Adipocyte (in vitro differentiated cells): ENCODE measurements around the gene SP6.
A peak's percentile ranks its signal among the peaks of the same experiment; 100 is the strongest.

Source experiments
- DNase-seq: peaks from one replicate; pipeline ENCODE4 v3.0.0-alpha.2; 2015; ENCODE audit warnings: low read depth
- H3K27me3 ChIP-seq: replicated peaks from 2 replicates; pipeline ENCODE4 v1.7.0; 2013; ENCODE audit warnings: mild to moderate bottlenecking, low read length, moderate library complexity; ENCODE audit not compliant: control insufficient read depth, insufficient read depth
- H3K36me3 ChIP-seq: 2 replicates; pipeline ENCODE4 v1.7.0; 2013; ENCODE audit warnings: low read length, mild to moderate bottlenecking, moderate library complexity; ENCODE audit not compliant: control insufficient read depth, insufficient read depth, severe bottlenecking
- H3K4me1 ChIP-seq: 2 replicates; pipeline ENCODE4 v1.7.0; 2013; ENCODE audit warnings: mild to moderate bottlenecking, low read length, moderate library complexity; ENCODE audit not compliant: control insufficient read depth, insufficient read depth
- H3K4me3 ChIP-seq: 2 replicates; pipeline ENCODE4 v1.7.0; 2013; ENCODE audit warnings: mild to moderate bottlenecking, low read length, moderate library complexity
- H3K9ac ChIP-seq: 2 replicates; pipeline ENCODE4 v1.7.0; 2013; ENCODE audit warnings: mild to moderate bottlenecking, low read length, moderate library complexity
- H3K9me3 ChIP-seq: 2 replicates; pipeline ENCODE4 v1.7.0; 2013; ENCODE audit warnings: mild to moderate bottlenecking, low read length, moderate library complexity; ENCODE audit not compliant: control insufficient read depth

Gene SP6

GRCh38 chr17:47850692-47851573 is at the start of gene SP6:
TSS of gene SP6 (minus strand) at chr17:47851163. CDS start at chr17:47848429, 2,734 bp downstream.
- H3K9me3 ChIP-seq, result no peaks in the 10 kb centered on the region
- peaks cover 82% of the 10 kb centered on the region for H3K27me3 ChIP-seq

GRCh38 chr17:47899643-47900042 is 48.7 kb upstream of the SP6 start:
- no peaks in the 10 kb centered on the region for H3K27me3 ChIP-seq
- no peak overlapping the region for H3K4me3 ChIP-seq
- DNase-seq, result no peak

More at GRCh38 chr17:47850692-47851573, at the start of gene SP6:
- DNase-seq, result peak; percentile 72
- Histone ChIP-seq H3K36me3 (no peaks in the 10 kb centered on the region), H3K9ac (no peak within 1 kb of the TSS), H3K4me1 (peaks cover 3% of the 10 kb centered on the region), H3K4me3 (peak within 1 kb of the TSS; percentile 27)

GRCh38 chr17:47898241-47898640 is 47.3 kb upstream of the SP6 start:
- no peak overlapping the region for H3K4me3 ChIP-seq
- no peaks in the 10 kb centered on the region for H3K9me3 ChIP-seq
- peaks cover 40% of the 10 kb centered on the region for H3K4me1 ChIP-seq
- no peak overlapping the region for H3K9ac ChIP-seq
- no peak for DNase-seq
- no peaks in the 10 kb centered on the region for H3K36me3 ChIP-seq
- no peaks in the 10 kb centered on the region for H3K27me3 ChIP-seq

More at GRCh38 chr17:47899643-47900042, 48.7 kb upstream of the SP6 start:
- Histone ChIP-seq H3K9me3 (no peaks in the 10 kb centered on the region), H3K4me1 (peaks cover 40% of the 10 kb centered on the region), H3K36me3 (no peaks in the 10 kb centered on the region), H3K9ac (no peak overlapping the region)

- H3K36me3 ChIP-seq, result no peaks in the 10 kb centered on the region
- peak overlapping the region; percentile 93 for H3K4me3 ChIP-seq
- no peaks in the 10 kb centered on the region for H3K9me3 ChIP-seq
- peak overlapping the region; percentile 98 for H3K9ac ChIP-seq
- H3K27me3 ChIP-seq, result no peaks in the 10 kb centered on the region
- peaks cover 40% of the 10 kb centered on the region for H3K4me1 ChIP-seq
- DNase-seq, result no peak
Measured at GRCh38 chr17:47897561-47897960, 46.6 kb upstream of the SP6 start.

GRCh38 chr17:47896672-47897490 is 45.9 kb upstream of the SP6 start:
- H3K9ac ChIP-seq, result peak overlapping the region; percentile 98
- H3K4me3 ChIP-seq, result peak overlapping the region; percentile 93
- no peaks in the 10 kb centered on the region for H3K36me3 ChIP-seq
- peaks cover 40% of the 10 kb centered on the region for H3K4me1 ChIP-seq
- no peaks in the 10 kb centered on the region for H3K9me3 ChIP-seq
- DNase-seq, result peak; percentile 49
- H3K27me3 ChIP-seq, result no peaks in the 10 kb centered on the region

- H3K9ac ChIP-seq, result peak within 1 kb of the TSS; percentile 98
- H3K27me3 ChIP-seq, result no peaks in the 10 kb centered on the region
- H3K36me3 ChIP-seq, result no peaks in the 10 kb centered on the region
- no peaks in the 10 kb centered on the region for H3K9me3 ChIP-seq
- peaks cover 40% of the 10 kb centered on the region for H3K4me1 ChIP-seq
- DNase-seq, result peak; percentile 99
- H3K4me3 ChIP-seq, result peak within 1 kb of the TSS; percentile 96
Measured at GRCh38 chr17:47895856-47896671, 45.1 kb upstream of the SP6 start, which contains the start of gene SP2. TSS of gene SP2 (plus strand) at chr17:47896236. CDS start at chr17:47896287, 51 bp downstream.

- peaks cover 35% of the 10 kb centered on the region for H3K4me1 ChIP-seq
- peak overlapping the region; percentile 96 for H3K4me3 ChIP-seq
- H3K27me3 ChIP-seq, result no peaks in the 10 kb centered on the region
- no peaks in the 10 kb centered on the region for H3K36me3 ChIP-seq
- H3K9me3 ChIP-seq, result no peaks in the 10 kb centered on the region
- DNase-seq, result peak; percentile 70
- peak overlapping the region; percentile 97 for H3K9ac ChIP-seq
Measured at GRCh38 chr17:47895347-47895855, 44.4 kb upstream of the SP6 start.

- DNase-seq, result no peak
- Histone ChIP-seq H3K36me3 (no peaks in the 10 kb centered on the region), H3K4me3 (peak overlapping the region; percentile 96), H3K27me3 (no peaks in the 10 kb centered on the region), H3K9ac (peak overlapping the region; percentile 97), H3K4me1 (peaks cover 28% of the 10 kb centered on the region), H3K9me3 (no peaks in the 10 kb centered on the region)
Measured at GRCh38 chr17:47894498-47895346, 43.8 kb upstream of the SP6 start.

GRCh38 chr17:47891545-47892088 is 40.7 kb upstream of the SP6 start:
- H3K27me3 ChIP-seq, result no peaks in the 10 kb centered on the region
- DNase-seq, result no peak
- H3K4me1 ChIP-seq, result peaks cover 9% of the 10 kb centered on the region
- H3K36me3 ChIP-seq, result no peaks in the 10 kb centered on the region
- H3K9ac ChIP-seq, result no peak overlapping the region
- no peaks in the 10 kb centered on the region for H3K9me3 ChIP-seq
- H3K4me3 ChIP-seq, result no peak overlapping the region
